Activated CD4-positive, CD25-positive, alpha-beta regulatory T cell treated with anti-CD3 and anti-CD28 coated beads, Interleukin-2, amount 50 U/mL, for 16 hours (primary cell): ENCODE data around the gene SLC51B.
"Not testable (repeated sequence)": the region's sequence is repeated elsewhere in the genome, so short reads cannot be mapped to it uniquely, and the experiment has no call there.

Source experiments
- DNase-seq: peaks from one replicate; pipeline ENCODE4 v3.0.0-alpha.2; 2020; ENCODE audit warnings: low read depth, low spot score

The SLC51B gene

GRCh38 chr15:65041787-65042186, 3.4 kb upstream of the SLC51B start:
- no peak for DNase-seq

GRCh38 chr15:65042776-65043327, 2.3 kb upstream of the SLC51B start:
- no peak for DNase-seq

GRCh38 chr15:65044218-65044617, 969 bp upstream of the SLC51B start:
- not testable (repeated sequence) for DNase-seq

- DNase-seq: no peak
Observed at GRCh38 chr15:65048241-65048640, 3.1 kb downstream of the SLC51B start.

GRCh38 chr15:65049418-65049840, 4.2 kb downstream of the SLC51B start:
- peak; percentile 72 for DNase-seq

GRCh38 chr15:65050270-65050669, 5.1 kb downstream of the SLC51B start:
- DNase-seq: no peak

- DNase-seq: no peak
Observed at GRCh38 chr15:65051266-65051665, 6.1 kb downstream of the SLC51B start.

GRCh38 chr15:65052956-65053355, 7.8 kb downstream of the SLC51B start:
- no peak for DNase-seq

- no peak for DNase-seq
Observed at GRCh38 chr15:65054333-65055200, 9.4 kb downstream of the SLC51B start.

GRCh38 chr15:65055201-65055870, 10.1 kb downstream of the SLC51B start:
- DNase-seq: no peak

GRCh38 chr15:65056106-65056505, 10.9 kb downstream of the SLC51B start:
- no peak for DNase-seq

GRCh38 chr15:65056868-65057548, 11.8 kb downstream of the SLC51B start:
- no peak for DNase-seq

GRCh38 chr15:65057549-65057940, 12.4 kb downstream of the SLC51B start:
- DNase-seq: no peak

- DNase-seq: no peak
Observed at GRCh38 chr15:65058394-65059368, 13.5 kb downstream of the SLC51B start.

- no peak for DNase-seq
Observed at GRCh38 chr15:65059369-65059750, 14.2 kb downstream of the SLC51B start.

GRCh38 chr15:65059931-65060596, 14.9 kb downstream of the SLC51B start:
- DNase-seq: no peak

- no peak for DNase-seq
Observed at GRCh38 chr15:65060641-65061397, 15.6 kb downstream of the SLC51B start.

- no peak for DNase-seq
Observed at GRCh38 chr15:65062061-65062460, 16.9 kb downstream of the SLC51B start.

GRCh38 chr15:65062726-65063125, 17.5 kb downstream of the SLC51B start:
- DNase-seq: no peak
